Thymus (tissue), 11 donors: ENCODE measurements around the gene NUDCD3. TPM values are rescaled to one million over a fixed set of nuclear protein-coding genes. Genes with fewer than 3 reads are reported as not detected.

Source experiments
- DNase-seq, 9 donors: peaks; one replicate each; pipeline ENCODE4 v3.0.0-alpha.2; 2013; ENCODE audit warnings: low spot score in 9 of 9, low read depth in 6 of 9, missing footprints in 1 of 9
- H3K27ac ChIP-seq, 2 donors: one replicate each; pipeline ENCODE4 v1.5.1; 2013; ENCODE audit warnings: control low read depth in 1 of 2, low read depth in 1 of 2, low read length in 1 of 2, mild to moderate bottlenecking in 1 of 2, moderate library complexity in 1 of 2
- H3K27me3 ChIP-seq, 2 donors: one replicate each; pipeline ENCODE4 v1.5.1; 2013; ENCODE audit warnings: low read length in 1 of 2; ENCODE audit not compliant: control insufficient read depth in 2 of 2, insufficient read depth in 1 of 2
- H3K36me3 ChIP-seq, 2 donors: one replicate each; pipeline ENCODE4 v1.5.1; 2013; ENCODE audit warnings: low read length in 1 of 2, mild to moderate bottlenecking in 1 of 2, moderate library complexity in 1 of 2; ENCODE audit not compliant: control insufficient read depth in 2 of 2, insufficient read depth in 2 of 2
- H3K4me1 ChIP-seq, 2 donors: one replicate each; pipeline ENCODE4 v1.5.1; 2013; ENCODE audit warnings: low read length in 2 of 2; ENCODE audit not compliant: control insufficient read depth in 2 of 2, insufficient read depth in 2 of 2
- H3K4me3 ChIP-seq, 2 donors: one replicate each; pipeline ENCODE4 v1.5.1; 2013; ENCODE audit warnings: low read length in 2 of 2, control low read depth in 1 of 2, mild to moderate bottlenecking in 1 of 2
- H3K9me3 ChIP-seq, 2 donors: one replicate each; pipeline ENCODE4 v1.5.1; 2013; ENCODE audit warnings: low read length in 1 of 2, mild to moderate bottlenecking in 1 of 2; ENCODE audit not compliant: control insufficient read depth in 2 of 2, insufficient read depth in 1 of 2
- WGBS: extraction: QIAGEN DNeasy Blood & Tissue Kit; methylation state at CpG from one replicate; pipeline ENCODE4 v1.1.7; 2013; 5-methylcytosine and 5-hydroxymethylcytosine counted together
- polyA plus RNA-seq: library from polyadenylated mRNA; stranded (reverse); fragments of 200-250 nt; gene quantifications from one replicate; pipeline ENCODE4 v1.2.3, GENCODE V29; 2013
- total RNA-seq: library from RNA; stranded (reverse); fragments of 120-200 nt; gene quantifications from one replicate; pipeline ENCODE4 v1.2.4, GENCODE V29; 2013
- donor health status: healthy.

NUDCD3 gene
- total and polyA plus RNA-seq, 2 donors = 32.9 to 33.9 TPM

GRCh38 chr7:44521347-44522095, 31.1 kb upstream of the NUDCD3 start:
- Histone ChIP-seq H3K27me3 (peaks cover 0 to 3% of the 10 kb centered on the region in 2 donors), H3K27ac (no peak overlapping the region), H3K36me3 (no peaks in the 10 kb centered on the region), H3K4me3 (no peak overlapping the region), H3K9me3 (peaks cover 0 to 8% of the 10 kb centered on the region in 2 donors), H3K4me1 (no peaks in the 10 kb centered on the region)
- no peak for DNase-seq
- WGBS = 94% methylated on average over 15 of the region's 15 CpGs

GRCh38 chr7:44520574-44520973, 30.1 kb upstream of the NUDCD3 start:
- Histone ChIP-seq H3K36me3 (no peaks in the 10 kb centered on the region), H3K27ac (no peak overlapping the region), H3K27me3 (peaks cover 0 to 3% of the 10 kb centered on the region in 2 donors), H3K4me3 (no peak overlapping the region), H3K4me1 (no peaks in the 10 kb centered on the region), H3K9me3 (peaks cover 0 to 3% of the 10 kb centered on the region in 2 donors)
- 98% methylated on average over 5 of the region's 5 CpGs for WGBS
- no peak for DNase-seq

- DNase-seq = no peak
- peaks cover 0 to 3% of the 10 kb centered on the region in 2 donors for H3K9me3 ChIP-seq
- H3K27me3 ChIP-seq = peaks cover 0 to 3% of the 10 kb centered on the region in 2 donors
- H3K27ac ChIP-seq = no peak overlapping the region
- no peaks in the 10 kb centered on the region for H3K36me3 ChIP-seq
- WGBS = 94% methylated on average over 7 of the region's 7 CpGs
- H3K4me1 ChIP-seq = no peaks in the 10 kb centered on the region
- H3K4me3 ChIP-seq = no peak overlapping the region
Measured at GRCh38 chr7:44519546-44519945, 29.1 kb upstream of the NUDCD3 start.

- H3K27me3 ChIP-seq = peaks cover 0 to 3% of the 10 kb centered on the region in 2 donors
- no peak for DNase-seq
- H3K4me3 ChIP-seq = no peak overlapping the region
- WGBS = 86% methylated on average over 3 of the region's 3 CpGs
- no peak overlapping the region for H3K27ac ChIP-seq
- H3K4me1 ChIP-seq = no peaks in the 10 kb centered on the region
- no peaks in the 10 kb centered on the region for H3K36me3 ChIP-seq
- no peaks in the 10 kb centered on the region for H3K9me3 ChIP-seq
Measured at GRCh38 chr7:44518761-44519160, 28.3 kb upstream of the NUDCD3 start.

GRCh38 chr7:44517175-44517574, 26.7 kb upstream of the NUDCD3 start:
- DNase-seq = no peak
- Histone ChIP-seq H3K9me3 (no peaks in the 10 kb centered on the region), H3K36me3 (no peaks in the 10 kb centered on the region), H3K27ac (no peak overlapping the region), H3K4me1 (no peaks in the 10 kb centered on the region), H3K4me3 (no peak overlapping the region), H3K27me3 (peaks cover 0 to 3% of the 10 kb centered on the region in 2 donors)
- WGBS = 90% methylated on average over 8 of the region's 8 CpGs

- H3K36me3 ChIP-seq = no peaks in the 10 kb centered on the region
- no peak overlapping the region for H3K4me3 ChIP-seq
- DNase-seq = no peak
- no peaks in the 10 kb centered on the region for H3K4me1 ChIP-seq
- 88% methylated on average over 10 of the region's 10 CpGs for WGBS
- H3K9me3 ChIP-seq = no peaks in the 10 kb centered on the region
- no peak overlapping the region for H3K27ac ChIP-seq
- peaks cover 0 to 3% of the 10 kb centered on the region in 2 donors for H3K27me3 ChIP-seq
Measured at GRCh38 chr7:44515590-44516268, 25.3 kb upstream of the NUDCD3 start.

GRCh38 chr7:44512736-44513135, 22.3 kb upstream of the NUDCD3 start:
- no peaks in the 10 kb centered on the region for H3K9me3 ChIP-seq
- peaks cover 0 to 3% of the 10 kb centered on the region in 2 donors for H3K27me3 ChIP-seq
- H3K36me3 ChIP-seq = no peaks in the 10 kb centered on the region
- DNase-seq = no peak
- H3K27ac ChIP-seq = no peak overlapping the region
- WGBS = 87% methylated on average over 7 of the region's 7 CpGs
- no peaks in the 10 kb centered on the region for H3K4me1 ChIP-seq
- no peak overlapping the region for H3K4me3 ChIP-seq

GRCh38 chr7:44511863-44512468, 21.5 kb upstream of the NUDCD3 start:
- DNase-seq = no peak

GRCh38 chr7:44511236-44511635, 20.8 kb upstream of the NUDCD3 start:
- Histone ChIP-seq H3K36me3 (no peaks in the 10 kb centered on the region), H3K9me3 (no peaks in the 10 kb centered on the region), H3K4me1 (no peaks in the 10 kb centered on the region), H3K4me3 (no peak overlapping the region), H3K27me3 (peaks cover 0 to 3% of the 10 kb centered on the region in 2 donors), H3K27ac (no peak overlapping the region)
- DNase-seq = no peak
- 92% methylated on average over 1 of the region's 1 CpG for WGBS

More at GRCh38 chr7:44511863-44512468, 21.5 kb upstream of the NUDCD3 start:
- no peaks in the 10 kb centered on the region for H3K4me1 ChIP-seq
- H3K27ac ChIP-seq = no peak overlapping the region
- H3K9me3 ChIP-seq = no peaks in the 10 kb centered on the region
- H3K27me3 ChIP-seq = peaks cover 0 to 3% of the 10 kb centered on the region in 2 donors
- no peaks in the 10 kb centered on the region for H3K36me3 ChIP-seq
- WGBS = 78% methylated on average over 4 of the region's 4 CpGs
- H3K4me3 ChIP-seq = no peak overlapping the region
